ACHN (cell line): Measurements from ENCODE around the gene VPS9D1.
"Not testable (repeated sequence)": the region's sequence is repeated elsewhere in the genome, so short reads cannot be mapped to it uniquely, and the experiment has no call there.

Experiments used
- DNase-seq: peaks from one replicate; pipeline ENCODE4 v3.0.0-alpha.2; 2015
- in situ Hi-C: cut with HindIII; loops from 2 replicates; pipeline ENCODE4 v1.10.0; 2017; ENCODE audit warnings: low sequenced_read_pairs, low pct_ligation_motif_present, low pct_unique_long_range_greater_than_20kb

VPS9D1 gene

DNA sequence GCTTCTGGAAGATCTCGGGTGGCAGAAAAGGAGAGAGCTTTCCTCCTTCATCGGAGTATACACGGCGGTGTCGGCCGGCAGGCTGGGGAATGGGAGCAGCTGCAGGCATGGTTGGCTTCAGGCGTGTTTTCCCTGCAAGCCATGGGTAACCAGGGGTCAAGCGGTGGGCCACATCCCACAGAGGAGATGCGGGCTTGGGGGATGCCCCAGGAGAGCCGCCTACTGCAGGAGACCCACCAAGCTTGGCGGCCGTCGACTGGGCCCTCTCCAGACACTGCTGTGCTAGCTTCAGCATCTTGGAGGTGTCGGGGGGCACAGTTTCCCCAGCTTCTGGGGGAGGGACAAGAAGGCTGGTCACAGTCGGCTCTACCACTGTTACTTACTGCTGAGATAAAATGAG, 4.2 kb downstream of the VPS9D1 start:
- in situ Hi-C loops = no loop called here
- DNase-seq = no peak

- in situ Hi-C loops = no loop called here
- DNase-seq = no peak
Observed at GRCh38 chr16:89712274-89712781, 8.4 kb downstream of the VPS9D1 start.

DNA sequence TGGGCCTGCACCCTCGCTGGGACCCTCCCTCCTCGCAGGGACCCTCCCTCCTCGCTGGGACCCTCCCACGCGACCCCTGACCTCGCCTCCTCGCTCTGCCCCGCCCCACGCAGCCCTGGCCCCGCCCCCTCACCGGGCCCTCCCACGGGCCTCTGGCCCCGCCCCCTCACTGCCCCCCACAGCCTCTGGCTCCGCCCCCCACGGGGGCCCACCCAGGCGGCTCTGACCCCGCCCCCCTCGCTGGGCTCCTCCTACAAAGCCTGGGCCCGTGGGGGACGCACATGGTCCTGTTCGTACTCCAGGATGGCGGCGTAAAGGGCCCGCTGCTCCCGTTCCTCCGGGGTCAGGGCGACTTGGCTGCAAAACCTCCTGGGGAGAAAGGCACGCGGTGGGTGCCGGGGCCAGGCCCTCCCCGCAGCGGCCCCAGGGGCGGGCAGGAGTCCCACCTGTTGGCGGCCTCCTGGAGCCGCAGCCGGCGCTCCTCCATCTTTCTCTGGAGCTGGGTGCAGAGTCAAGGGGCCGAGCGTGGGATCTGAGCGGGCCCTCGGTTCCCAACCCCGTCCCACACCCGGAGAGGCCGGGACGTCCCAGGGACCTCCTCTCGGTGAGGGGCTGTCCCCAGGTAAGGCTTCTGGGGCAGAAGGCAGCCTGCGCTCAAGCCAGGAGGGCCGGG, 9.0 kb downstream of the VPS9D1 start:
- in situ Hi-C loops = no loop called here
- no peak for DNase-seq

DNA sequence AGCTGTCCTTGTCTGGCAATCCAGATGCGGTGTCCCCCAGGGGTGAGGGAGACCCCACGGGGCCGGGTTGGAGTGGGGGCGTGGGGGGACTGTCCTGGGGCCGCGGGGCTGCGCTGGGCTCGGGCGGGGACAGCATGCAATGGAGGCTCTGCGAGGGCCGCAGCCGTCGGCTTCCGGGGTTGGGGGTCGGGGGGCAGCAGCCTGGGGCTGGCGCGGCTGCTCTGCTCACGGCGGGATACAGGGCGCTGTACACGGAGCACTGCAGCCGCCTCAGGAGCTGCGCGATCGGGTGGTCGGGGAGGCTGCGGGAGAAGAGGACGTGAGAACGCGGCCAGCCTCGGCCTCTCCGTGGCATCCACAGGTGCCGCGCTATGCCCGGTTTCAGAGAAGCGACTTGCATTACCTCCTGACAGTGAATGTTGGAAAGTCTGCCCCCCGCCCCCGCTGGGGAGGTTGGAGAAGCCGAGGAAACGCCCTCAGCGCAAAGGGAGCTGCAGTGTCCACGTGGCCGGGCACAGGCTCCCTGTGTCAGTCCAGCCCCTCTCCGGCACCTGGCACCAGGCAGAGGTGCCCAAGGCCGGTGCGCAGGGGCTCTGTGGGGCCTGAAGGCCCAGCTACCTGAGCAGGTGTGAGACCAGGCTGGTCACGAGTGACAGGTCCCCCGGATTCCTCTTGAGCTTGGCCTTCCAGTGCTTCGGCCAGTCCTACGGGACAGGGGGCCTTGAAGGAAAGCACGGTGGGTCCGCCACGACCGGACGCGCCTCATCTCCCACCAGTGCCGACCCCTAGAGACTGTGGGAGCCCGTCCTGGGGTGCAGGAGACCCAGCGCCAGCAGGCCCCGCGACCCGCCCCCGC, 9.8 kb downstream of the VPS9D1 start:
- no peak for DNase-seq
- in situ Hi-C loops = no loop called here

DNA sequence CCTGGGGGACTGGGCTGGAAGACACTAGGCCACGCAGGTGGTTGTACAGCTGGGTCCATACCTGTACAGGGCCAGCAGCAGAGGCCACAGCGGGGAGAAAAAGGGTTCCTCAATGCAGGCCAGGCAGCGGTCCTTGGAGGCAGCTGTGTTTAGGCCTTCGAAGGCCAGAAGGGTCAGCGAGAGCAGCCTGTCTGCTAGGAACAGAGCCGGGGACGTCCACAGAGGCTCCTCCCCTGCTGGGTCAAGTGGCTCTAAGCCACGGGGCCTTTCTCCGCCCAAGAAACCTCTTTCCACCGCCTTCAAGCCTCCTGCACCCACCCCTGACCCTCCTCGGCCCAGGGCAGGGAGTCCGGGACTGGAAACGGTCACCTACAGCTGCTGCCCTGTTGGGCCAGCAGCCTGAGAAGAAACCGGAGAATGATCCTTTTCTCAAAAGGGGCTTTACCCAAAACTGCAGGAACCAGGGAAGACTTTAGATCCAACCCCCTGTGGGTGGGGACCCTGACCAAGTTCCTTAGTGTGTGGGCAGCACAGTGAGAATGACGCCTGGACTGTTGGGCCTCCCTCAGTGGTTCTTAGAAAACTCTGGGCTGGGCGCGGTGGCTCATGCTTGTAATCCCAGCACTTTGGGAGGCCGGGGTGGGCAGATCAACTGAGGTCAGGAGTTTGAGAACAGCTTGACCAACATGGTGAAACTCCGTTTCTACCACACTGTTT, 10.8 kb downstream of the VPS9D1 start:
- in situ Hi-C loops = no loop called here
- DNase-seq = no peak

DNA sequence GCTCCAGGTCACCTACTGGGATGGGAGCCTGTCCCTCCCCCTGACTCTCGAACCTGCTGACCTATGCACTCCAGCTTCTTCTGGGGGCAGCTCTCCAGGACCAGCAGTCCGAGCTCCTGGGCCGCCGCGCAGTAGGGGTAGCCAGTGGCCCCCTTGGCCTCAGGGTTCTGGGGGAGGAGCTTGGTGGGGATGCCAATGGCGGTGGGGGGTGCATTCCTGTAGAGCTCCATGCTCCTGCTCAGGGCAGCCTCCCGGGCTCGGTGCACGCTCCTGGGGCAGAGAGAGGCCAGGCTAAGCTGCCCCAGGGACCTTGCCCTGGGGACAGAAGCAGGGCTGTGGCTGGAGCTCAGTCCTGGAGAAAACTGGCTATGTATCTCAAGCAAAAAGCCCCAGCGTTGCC, 11.5 kb downstream of the VPS9D1 start:
- in situ Hi-C loops = no loop called here
- DNase-seq = no peak

- no peak for DNase-seq
- in situ Hi-C loops = no loop called here
Observed at GRCh38 chr16:89708481-89708931, 12.2 kb downstream of the VPS9D1 start.

GRCh38 chr16:89707695-89708094, 13.0 kb downstream of the VPS9D1 start:
- in situ Hi-C loops = no loop called here

GRCh38 chr16:89706518-89707260, 14.0 kb downstream of the VPS9D1 start:
- in situ Hi-C loops = no loop called here
- DNase-seq = no peak

More at GRCh38 chr16:89707695-89708094, 13.0 kb downstream of the VPS9D1 start:
- DNase-seq = no peak

DNA sequence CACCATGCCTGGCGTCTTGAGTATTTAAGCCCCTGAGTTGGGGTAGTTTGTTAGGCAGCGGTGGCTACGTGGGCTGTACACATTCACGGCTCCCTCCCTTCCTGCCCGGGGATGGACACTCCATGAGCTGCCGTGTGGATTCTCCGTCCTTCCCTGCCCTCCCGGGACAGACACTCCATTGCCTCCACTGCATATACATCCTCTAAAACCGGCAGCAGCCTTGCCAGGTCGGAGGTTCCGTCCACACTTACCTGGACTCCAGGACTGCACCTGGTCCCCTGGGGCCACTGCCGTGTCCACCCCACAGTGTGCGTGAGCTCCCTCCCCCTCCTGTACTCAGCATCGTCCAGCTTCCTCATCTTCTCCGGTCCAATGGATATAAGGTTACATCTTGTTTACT, 15.7 kb downstream of the VPS9D1 start:
- in situ Hi-C loops = no loop called here

DNA sequence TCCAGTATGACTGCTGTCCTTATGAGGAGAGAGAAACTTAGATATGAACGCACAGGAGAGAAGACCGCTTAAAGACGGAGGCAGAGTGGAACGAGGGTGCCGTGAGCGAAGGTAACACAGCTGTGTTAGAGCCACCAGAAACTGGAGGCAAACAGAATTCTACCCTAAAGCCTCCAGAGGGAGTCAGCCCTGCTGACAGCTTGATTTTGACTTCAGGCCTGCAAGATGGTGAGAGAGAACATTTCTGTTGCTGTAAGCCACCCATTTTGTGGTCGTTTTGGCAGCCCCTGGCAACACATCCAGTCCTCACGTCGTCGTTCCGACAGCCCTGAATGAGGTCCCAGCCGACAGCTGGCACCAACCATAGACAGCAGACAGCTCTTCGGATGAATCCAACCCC, 16.4 kb downstream of the VPS9D1 start:
- no peak for DNase-seq
- in situ Hi-C loops = no loop called here

More for the DNA sequence above, 15.7 kb downstream of the VPS9D1 start:
- DNase-seq = no peak

- peak; percentile 97 for DNase-seq
- in situ Hi-C loops = no loop called here
Observed at GRCh38 chr16:89701425-89702406, 19.0 kb downstream of the VPS9D1 start, which contains the start of gene SPATA2L. SPATA2L (minus strand) TSS chr16:89701705; CDS start chr16:89701232, 473 bp downstream.

- in situ Hi-C loops = no loop called here
- DNase-seq = peak; percentile 86
Observed at GRCh38 chr16:89700649-89701424, 19.9 kb downstream of the VPS9D1 start.

DNA sequence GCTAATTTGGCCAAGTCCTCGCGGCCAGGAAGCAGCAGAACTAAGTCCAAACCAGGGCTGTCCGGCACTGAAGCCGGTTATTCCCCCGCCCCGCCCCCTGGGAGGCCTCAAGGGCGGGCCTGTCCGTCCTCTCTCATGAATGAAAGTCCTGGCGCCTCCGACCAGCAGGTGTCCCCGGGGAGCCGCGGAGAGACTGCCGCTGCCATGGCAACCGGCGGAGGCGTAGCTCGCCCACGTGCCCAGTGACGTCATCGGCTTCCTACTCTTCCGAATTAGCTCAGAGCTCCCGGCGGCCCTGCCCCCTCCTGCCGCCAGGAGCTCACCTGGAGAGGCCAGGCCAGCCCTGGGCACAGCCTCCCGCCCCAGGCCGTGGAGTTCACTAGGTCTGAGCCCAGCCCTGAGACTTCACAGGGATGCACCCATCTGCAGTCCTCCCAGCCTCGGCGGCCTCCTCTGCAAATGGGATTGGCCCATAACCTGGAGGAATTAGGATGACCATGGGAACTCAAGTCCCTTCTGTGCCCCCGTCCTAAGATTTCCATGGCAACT, 20.5 kb downstream of the VPS9D1 start:
- peak; percentile 100 for DNase-seq
- in situ Hi-C loops = no loop called here

DNA sequence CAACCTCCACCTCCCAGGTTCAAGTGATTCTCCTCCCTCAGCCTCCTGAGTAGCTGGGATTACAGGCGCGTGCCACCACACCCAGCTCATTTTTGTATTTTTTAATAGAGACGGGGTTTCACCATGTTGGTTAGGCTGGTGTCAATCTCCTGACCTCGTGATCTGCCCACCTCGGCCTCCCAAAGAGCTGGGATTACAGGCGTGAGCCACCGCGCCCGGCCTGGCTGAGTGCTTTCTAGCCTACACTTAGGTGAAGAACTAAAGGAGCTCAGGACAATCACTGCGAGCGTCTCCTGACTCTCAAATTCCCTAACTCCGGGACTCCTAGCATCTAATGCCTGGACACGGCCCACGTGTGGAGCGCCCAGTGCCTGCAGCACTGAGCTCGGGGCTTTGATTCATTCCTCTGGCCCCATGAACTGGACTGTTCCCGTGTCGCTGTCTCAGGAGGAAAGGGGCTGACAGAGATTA, 21.0 kb downstream of the VPS9D1 start:
- in situ Hi-C loops, DNase-seq: not testable (repeated sequence)

DNA sequence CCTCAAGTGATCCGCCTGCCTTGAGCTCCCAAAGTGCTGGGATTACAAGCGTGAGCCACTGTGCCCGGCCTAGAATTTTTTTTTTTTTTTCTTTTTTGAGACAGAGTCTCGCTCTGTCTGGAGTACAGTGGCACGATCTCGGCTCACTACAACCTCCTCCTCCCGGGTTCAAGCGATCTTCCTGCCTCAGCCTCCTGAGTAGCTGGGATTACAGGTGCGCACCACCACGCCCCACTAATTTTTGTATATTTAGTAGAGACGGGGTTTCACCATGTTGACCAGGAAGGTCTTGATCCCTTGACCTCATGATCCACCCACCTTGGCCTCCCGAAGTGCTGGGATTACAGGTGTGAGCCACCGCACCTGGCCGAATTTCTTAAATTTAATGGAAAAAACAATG, 22.0 kb downstream of the VPS9D1 start:
- DNase-seq, in situ Hi-C loops: not testable (repeated sequence)
